GM21390 (cell line): ENCODE measurements around the gene TBCEL.
"Not testable (repeated sequence)": the region's sequence is repeated elsewhere in the genome, so short reads cannot be mapped to it uniquely, and the experiment has no call there.

Source experiments
- ATAC-seq: cut with Tn5 transposase; IDR thresholded peaks from one replicate; pipeline ENCODE4 v1.9.1; 2021; ENCODE audit not compliant: unreplicated experiment

Gene TBCEL

GRCh38 chr11:121105063-121105480, 81.2 kb downstream of the TBCEL start:
- ATAC-seq = no peak

- ATAC-seq = no peak
These were observed 81.7 kb downstream of the TBCEL start for GRCh38 chr11:121105481-121106195.

GRCh38 chr11:121106812-121107211, 82.9 kb downstream of the TBCEL start:
- no peak for ATAC-seq

- ATAC-seq = no peak
These were observed 84.5 kb downstream of the TBCEL start for GRCh38 chr11:121108413-121108812.

GRCh38 chr11:121109471-121109870, 85.6 kb downstream of the TBCEL start:
- ATAC-seq = no peak

- ATAC-seq = no peak
These were observed 86.1 kb downstream of the TBCEL start for GRCh38 chr11:121109916-121110586.

GRCh38 chr11:121110871-121111724, 87.2 kb downstream of the TBCEL start:
- no peak for ATAC-seq

GRCh38 chr11:121112498-121113455, 88.9 kb downstream of the TBCEL start:
- peak; percentile 61 for ATAC-seq

- no peak for ATAC-seq
These were observed 89.7 kb downstream of the TBCEL start for GRCh38 chr11:121113611-121114010.

GRCh38 chr11:121115024-121115423, 91.1 kb downstream of the TBCEL start:
- ATAC-seq = not testable (repeated sequence)

- no peak for ATAC-seq
These were observed 93.9 kb downstream of the TBCEL start for GRCh38 chr11:121117788-121118187.

GRCh38 chr11:121119440-121119839, 95.5 kb downstream of the TBCEL start:
- ATAC-seq = no peak

- no peak for ATAC-seq
These were observed 98.4 kb downstream of the TBCEL start for GRCh38 chr11:121122328-121122727.

GRCh38 chr11:121123496-121124069, 99.7 kb downstream of the TBCEL start:
- no peak for ATAC-seq

GRCh38 chr11:121127809-121128208, 103.9 kb downstream of the TBCEL start:
- no peak for ATAC-seq

GRCh38 chr11:121129362-121130340, 105.7 kb downstream of the TBCEL start:
- ATAC-seq = no peak

- no peak for ATAC-seq
These were observed 107.8 kb downstream of the TBCEL start for GRCh38 chr11:121131656-121132055.

GRCh38 chr11:121132211-121132976, 108.5 kb downstream of the TBCEL start:
- ATAC-seq = no peak
